ENCODE measurements around the gene ESPN.
A peak's percentile ranks its signal among the peaks of the same experiment; 100 is the strongest.
"Not testable (repeated sequence)": the region's sequence is repeated elsewhere in the genome, so short reads cannot be mapped to it uniquely, and the experiment has no call there.

ESPN gene

GRCh38 chr1:6424619-6425593 is at the start of gene ESPN:
Gene ESPN (plus strand): TSS chr1:6424776. CDS start chr1:6424956, 180 bp downstream.
- no peak for DNase-seq

GRCh38 chr1:6378096-6378746 is 46.4 kb upstream of the ESPN start:
- no peak for DNase-seq

GRCh38 chr1:6380037-6380436 is 44.5 kb upstream of the ESPN start:
- DNase-seq = no peak

- no peak for DNase-seq
Measured at GRCh38 chr1:6384135-6384534, 40.4 kb upstream of the ESPN start.

GRCh38 chr1:6384962-6385361 is 39.6 kb upstream of the ESPN start:
- no peak for DNase-seq

- no peak for DNase-seq
Measured at GRCh38 chr1:6385488-6386191, 38.9 kb upstream of the ESPN start.

- DNase-seq = no peak
Measured at GRCh38 chr1:6386371-6386949, 38.1 kb upstream of the ESPN start.

- DNase-seq = no peak
Measured at GRCh38 chr1:6389971-6390370, 34.6 kb upstream of the ESPN start.

- no peak for DNase-seq
Measured at GRCh38 chr1:6391951-6392808, 32.4 kb upstream of the ESPN start.

- DNase-seq = no peak
Measured at GRCh38 chr1:6392809-6393399, 31.7 kb upstream of the ESPN start.

- peak; percentile 46 for DNase-seq
Measured at GRCh38 chr1:6393400-6394187, 31.0 kb upstream of the ESPN start, which contains the start of gene ACOT7. Gene ACOT7 (minus strand): TSS chr1:6393767. CDS start chr1:6393399, 368 bp downstream.

GRCh38 chr1:6395130-6395529 is 29.4 kb upstream of the ESPN start:
- DNase-seq = not testable (repeated sequence)

- not testable (repeated sequence) for DNase-seq
Measured at GRCh38 chr1:6395781-6396244, 28.8 kb upstream of the ESPN start.

GRCh38 chr1:6396998-6397397 is 27.6 kb upstream of the ESPN start:
- DNase-seq = no peak

- DNase-seq = no peak
Measured at GRCh38 chr1:6397844-6398441, 26.6 kb upstream of the ESPN start.

GRCh38 chr1:6399294-6399693 is 25.3 kb upstream of the ESPN start:
- no peak for DNase-seq

GRCh38 chr1:6401673-6402072 is 22.9 kb upstream of the ESPN start:
- DNase-seq = no peak

- no peak for DNase-seq
Measured at GRCh38 chr1:6408023-6408422, 16.6 kb upstream of the ESPN start.

GRCh38 chr1:6409053-6409452 is 15.5 kb upstream of the ESPN start:
- DNase-seq = no peak

GRCh38 chr1:6409733-6410132 is 14.8 kb upstream of the ESPN start:
- DNase-seq = no peak

All from NCI-H1436 treated with DMSO at 0.1 percent for 48 hours (cell line).